ENCODE data around the gene TADA1. TPM values are rescaled to one million over a fixed set of nuclear protein-coding genes. Genes with fewer than 3 reads are reported as not detected.
A peak's percentile ranks its signal among the peaks of the same experiment; 100 is the strongest.

The TADA1 gene
- total RNA-seq, 4 donors from 2014 or later, result 6.6 to 13.5 (median 8.4) TPM

DNA sequence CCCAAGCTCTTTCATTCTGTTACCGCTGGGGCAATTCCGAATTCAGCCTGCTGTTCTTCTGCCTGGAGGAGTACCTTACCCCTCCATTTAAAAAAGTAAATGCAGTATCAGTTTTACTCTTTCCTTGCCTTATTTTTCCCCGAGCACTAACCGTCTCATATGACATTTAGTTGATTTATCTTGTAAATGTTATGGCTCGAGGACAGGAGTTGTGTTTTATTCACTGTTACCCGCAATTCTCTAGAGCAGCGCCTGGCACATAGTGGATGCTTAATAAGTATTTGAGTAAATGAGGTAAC, 425 bp upstream of the TADA1 start:
- Histone ChIP-seq H3K9me3 (no peaks in the 10 kb centered on the region), H3K36me3 (no peaks in the 10 kb centered on the region), H3K27ac (peak overlapping the region in 2 of 4 donors; percentile 90 to 98), H3K27me3 (no peaks in the 10 kb centered on the region), H3K4me3 (peak overlapping the region; percentile 6 to 89 (median 76)), H3K4me1 (peaks cover 0 to 19% (median 0%) of the 10 kb centered on the region in 4 donors)
- TF ChIP-seq POLR2A (IDR thresholded peaks at IDR 0.05), result no peak
- TF ChIP-seq, protein P1, sequence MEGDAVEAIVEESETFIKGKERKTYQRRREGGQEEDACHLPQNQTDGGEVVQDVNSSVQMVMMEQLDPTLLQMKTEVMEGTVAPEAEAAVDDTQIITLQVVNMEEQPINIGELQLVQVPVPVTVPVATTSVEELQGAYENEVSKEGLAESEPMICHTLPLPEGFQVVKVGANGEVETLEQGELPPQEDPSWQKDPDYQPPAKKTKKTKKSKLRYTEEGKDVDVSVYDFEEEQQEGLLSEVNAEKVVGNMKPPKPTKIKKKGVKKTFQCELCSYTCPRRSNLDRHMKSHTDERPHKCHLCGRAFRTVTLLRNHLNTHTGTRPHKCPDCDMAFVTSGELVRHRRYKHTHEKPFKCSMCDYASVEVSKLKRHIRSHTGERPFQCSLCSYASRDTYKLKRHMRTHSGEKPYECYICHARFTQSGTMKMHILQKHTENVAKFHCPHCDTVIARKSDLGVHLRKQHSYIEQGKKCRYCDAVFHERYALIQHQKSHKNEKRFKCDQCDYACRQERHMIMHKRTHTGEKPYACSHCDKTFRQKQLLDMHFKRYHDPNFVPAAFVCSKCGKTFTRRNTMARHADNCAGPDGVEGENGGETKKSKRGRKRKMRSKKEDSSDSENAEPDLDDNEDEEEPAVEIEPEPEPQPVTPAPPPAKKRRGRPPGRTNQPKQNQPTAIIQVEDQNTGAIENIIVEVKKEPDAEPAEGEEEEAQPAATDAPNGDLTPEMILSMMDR (IDR thresholded peaks at IDR 0.05), result peak; percentile 11 to 46 (median 28)
- no peak for DNase-seq

DNA sequence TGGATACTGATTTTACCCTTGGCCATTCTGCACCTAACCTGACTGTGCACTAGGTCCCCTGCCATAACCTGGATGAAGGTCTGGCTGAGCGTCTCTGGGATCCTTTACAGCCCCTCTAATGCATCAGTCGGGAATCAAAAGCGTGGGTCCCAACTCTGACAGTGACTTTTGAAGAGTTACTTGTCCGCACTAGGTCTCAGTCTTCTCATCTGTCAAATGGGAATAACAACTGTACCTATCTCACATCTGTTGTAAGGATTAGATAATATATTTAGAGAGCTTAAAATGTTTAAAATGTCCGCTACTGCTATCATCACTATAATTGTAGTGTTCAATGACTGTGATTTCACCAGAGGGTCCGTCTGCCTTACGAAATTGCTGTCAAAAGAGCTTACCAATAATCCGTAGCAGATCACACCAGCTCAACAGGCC, 746 bp downstream of the TADA1 start:
- Histone ChIP-seq H3K27me3 (no peaks in the 10 kb centered on the region), H3K36me3 (no peaks in the 10 kb centered on the region), H3K27ac (peak overlapping the region; percentile 89 to 98 (median 90)), H3K9me3 (no peaks in the 10 kb centered on the region), H3K4me1 (peaks cover 0 to 19% (median 0%) of the 10 kb centered on the region in 4 donors), H3K4me3 (peak overlapping the region; percentile 73 to 98 (median 84))
- DNase-seq, result no peak
- TF ChIP-seq, protein P1 (IDR thresholded peaks at IDR 0.05), result no peak
- no peak for TF ChIP-seq POLR2A (IDR thresholded peaks at IDR 0.05)

DNA sequence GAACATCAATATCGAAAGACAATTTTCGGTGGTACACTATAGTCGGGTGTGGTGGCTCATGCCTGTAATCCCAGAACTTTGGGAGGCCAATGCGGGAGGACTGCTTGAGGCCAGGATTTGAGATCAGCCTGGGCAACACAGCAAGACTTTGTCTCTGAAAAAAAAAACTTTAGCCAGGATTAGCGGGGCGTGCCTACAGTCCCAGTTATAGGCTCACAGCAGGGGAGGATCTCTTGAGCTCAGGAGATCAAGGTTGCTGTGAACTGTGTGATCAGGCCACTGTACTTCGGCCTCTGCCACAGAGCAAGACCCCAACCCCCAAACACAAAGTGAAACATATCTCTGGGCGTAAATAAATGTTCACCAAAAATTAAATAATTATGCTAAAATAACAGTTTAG, 1.6 kb downstream of the TADA1 start:
- Histone ChIP-seq H3K4me1 (peaks cover 0 to 19% (median 0%) of the 10 kb centered on the region in 4 donors), H3K27me3 (no peaks in the 10 kb centered on the region), H3K4me3 (no peak overlapping the region), H3K9me3 (no peaks in the 10 kb centered on the region), H3K36me3 (no peaks in the 10 kb centered on the region), H3K27ac (no peak overlapping the region)
- TF ChIP-seq, protein P1 (IDR thresholded peaks at IDR 0.05), result no peak
- no peak for DNase-seq

DNA sequence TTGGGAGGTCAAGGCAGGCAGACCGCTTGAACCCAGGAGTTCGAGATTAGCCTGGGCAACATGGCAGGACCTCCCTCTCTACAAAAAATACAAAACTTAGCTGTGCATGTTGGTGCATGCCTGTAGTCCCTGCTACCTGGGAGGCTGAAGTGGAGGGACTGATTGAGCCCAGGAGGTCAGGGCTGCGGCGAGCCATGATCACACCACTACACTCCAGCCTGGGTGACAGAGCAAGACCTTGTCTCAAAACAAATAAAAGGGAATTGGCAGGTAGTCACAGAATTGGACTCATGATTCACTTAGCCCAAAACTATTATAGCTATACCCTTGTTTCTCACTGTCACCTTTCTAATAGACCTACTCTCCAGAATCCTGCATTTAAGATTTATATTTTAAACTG, 5.5 kb downstream of the TADA1 start:
- Histone ChIP-seq H3K27ac (no peak overlapping the region), H3K4me1 (peaks cover 0 to 19% (median 0%) of the 10 kb centered on the region in 4 donors), H3K4me3 (no peak overlapping the region), H3K36me3 (peaks cover 0 to 24% (median 0%) of the 10 kb centered on the region in 3 donors), H3K9me3 (no peaks in the 10 kb centered on the region), H3K27me3 (no peaks in the 10 kb centered on the region)
- TF ChIP-seq POLR2A (IDR thresholded peaks at IDR 0.05), result no peak
- TF ChIP-seq, protein P1 (IDR thresholded peaks at IDR 0.05), result no peak
- DNase-seq, result no peak

DNA sequence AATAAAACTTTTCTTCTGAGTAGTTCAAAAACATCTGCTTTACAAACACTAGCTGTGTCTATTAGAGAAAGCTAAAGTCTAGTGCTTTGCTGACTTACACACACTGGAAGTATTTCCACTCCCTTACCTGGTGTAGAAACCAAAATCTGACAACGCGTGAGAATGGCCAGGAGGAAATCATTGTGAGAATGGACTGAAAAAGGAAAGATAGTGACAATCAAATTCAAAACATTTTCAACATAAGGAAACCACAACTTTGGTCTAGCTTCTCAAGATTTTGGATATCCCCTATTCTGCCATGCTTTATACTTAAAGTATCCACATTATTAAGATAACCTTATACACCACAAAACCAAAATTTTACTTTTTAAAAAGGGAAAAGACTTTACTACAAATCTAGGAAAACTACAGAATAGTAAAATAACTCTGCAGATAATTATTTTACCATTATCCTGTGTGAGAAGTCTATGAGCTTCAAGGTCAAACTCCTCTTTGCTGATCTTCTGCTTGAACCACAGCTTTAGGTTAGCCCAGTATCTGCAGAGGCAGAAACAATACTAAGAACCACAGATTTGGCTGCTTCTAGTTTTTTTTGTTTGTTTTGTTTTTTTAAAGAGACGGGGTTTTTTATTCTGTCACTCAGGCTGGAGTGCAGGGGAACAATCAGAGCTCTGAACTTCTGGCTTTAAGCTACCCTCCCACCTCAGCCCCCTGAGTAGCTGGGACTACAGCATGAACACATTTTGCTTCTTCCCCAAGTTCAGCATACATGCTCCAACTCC, 6.6 kb downstream of the TADA1 start:
- peaks cover 0 to 32% (median 0%) of the 10 kb centered on the region in 3 donors for H3K36me3 ChIP-seq
- H3K4me3 ChIP-seq, result no peak overlapping the region
- H3K27ac ChIP-seq, result no peak overlapping the region
- peaks cover 0 to 11% (median 0%) of the 10 kb centered on the region in 4 donors for H3K4me1 ChIP-seq
- no peak for TF ChIP-seq POLR2A (IDR thresholded peaks at IDR 0.05)
- TF ChIP-seq, protein P1 (IDR thresholded peaks at IDR 0.05), result no peak
- no peak for DNase-seq
- H3K27me3 ChIP-seq, result no peaks in the 10 kb centered on the region
- no peaks in the 10 kb centered on the region for H3K9me3 ChIP-seq
